ENCODE results near the gene LRRC74A.

LRRC74A gene

GRCh38 chr14:76826122-76826521 is at the start of gene LRRC74A:
Gene LRRC74A (plus strand): TSS chr14:76826408. CDS start chr14:76826698, 290 bp downstream.
- DNase-seq (ENCODE audit: low read depth in 2 of 2, low spot score in 1 of 2) = no peak

- DNase-seq (ENCODE audit: low read depth in 2 of 2, low spot score in 1 of 2) = no peak
Measured at GRCh38 chr14:76776428-76777251, 49.6 kb upstream of the LRRC74A start.

GRCh38 chr14:76777721-76778120 is 48.5 kb upstream of the LRRC74A start:
- DNase-seq (ENCODE audit: low read depth in 2 of 2, low spot score in 1 of 2) = no peak

GRCh38 chr14:76778546-76779215 is 47.5 kb upstream of the LRRC74A start:
- no peak for DNase-seq (ENCODE audit: low read depth in 2 of 2, low spot score in 1 of 2)

GRCh38 chr14:76779221-76780057 is 46.8 kb upstream of the LRRC74A start:
- DNase-seq (ENCODE audit: low read depth in 2 of 2, low spot score in 1 of 2) = no peak

GRCh38 chr14:76780058-76780345 is 46.2 kb upstream of the LRRC74A start:
- DNase-seq (ENCODE audit: low read depth in 2 of 2, low spot score in 1 of 2) = no peak

- no peak for DNase-seq (ENCODE audit: low read depth in 2 of 2, low spot score in 1 of 2)
Measured at GRCh38 chr14:76780360-76780759, 45.8 kb upstream of the LRRC74A start.

- DNase-seq (ENCODE audit: low read depth in 2 of 2, low spot score in 1 of 2) = no peak
Measured at GRCh38 chr14:76780875-76781647, 45.1 kb upstream of the LRRC74A start.

- DNase-seq (ENCODE audit: low read depth in 2 of 2, low spot score in 1 of 2) = no peak
Measured at GRCh38 chr14:76781648-76782051, 44.6 kb upstream of the LRRC74A start.

- DNase-seq (ENCODE audit: low read depth in 2 of 2, low spot score in 1 of 2) = no peak
Measured at GRCh38 chr14:76782115-76782884, 43.9 kb upstream of the LRRC74A start.

GRCh38 chr14:76782885-76783566 is 43.2 kb upstream of the LRRC74A start:
- DNase-seq (ENCODE audit: low read depth in 2 of 2, low spot score in 1 of 2) = no peak

- DNase-seq (ENCODE audit: low read depth in 2 of 2, low spot score in 1 of 2) = no peak
Measured at GRCh38 chr14:76784266-76784874, 41.8 kb upstream of the LRRC74A start.

- DNase-seq (ENCODE audit: low read depth in 2 of 2, low spot score in 1 of 2) = no peak
Measured at GRCh38 chr14:76784881-76785280, 41.3 kb upstream of the LRRC74A start.

GRCh38 chr14:76786601-76787000 is 39.6 kb upstream of the LRRC74A start:
- DNase-seq (ENCODE audit: low read depth in 2 of 2, low spot score in 1 of 2) = no peak

- no peak for DNase-seq (ENCODE audit: low read depth in 2 of 2, low spot score in 1 of 2)
Measured at GRCh38 chr14:76792422-76792821, 33.8 kb upstream of the LRRC74A start.

GRCh38 chr14:76793324-76793723 is 32.9 kb upstream of the LRRC74A start:
- DNase-seq (ENCODE audit: low read depth in 2 of 2, low spot score in 1 of 2) = no peak

GRCh38 chr14:76793956-76794355 is 32.3 kb upstream of the LRRC74A start:
- DNase-seq (ENCODE audit: low read depth in 2 of 2, low spot score in 1 of 2) = no peak

GRCh38 chr14:76806446-76806845 is 19.8 kb upstream of the LRRC74A start:
- no peak for DNase-seq (ENCODE audit: low read depth in 2 of 2, low spot score in 1 of 2)

- DNase-seq (ENCODE audit: low read depth in 2 of 2, low spot score in 1 of 2) = no peak
Measured at GRCh38 chr14:76808011-76808410, 18.2 kb upstream of the LRRC74A start.

All from stimulated activated CD8-positive, alpha-beta memory T cell treated with anti-CD3 and anti-CD28 coated beads, Interleukin-4, amount 100 ng/mL, for 1 hour (primary cell).